ENCODE data around the gene TMUB2. TPM values are rescaled to one million over a fixed set of nuclear protein-coding genes. Genes with fewer than 3 reads are reported as not detected.

The TMUB2 gene
- total and polyA plus RNA-seq, 2 of the 13 experiments (the other 11 are each of a cell fraction or from before 2014, with no cell fraction given) = 26.9 to 50.8 TPM

DNA sequence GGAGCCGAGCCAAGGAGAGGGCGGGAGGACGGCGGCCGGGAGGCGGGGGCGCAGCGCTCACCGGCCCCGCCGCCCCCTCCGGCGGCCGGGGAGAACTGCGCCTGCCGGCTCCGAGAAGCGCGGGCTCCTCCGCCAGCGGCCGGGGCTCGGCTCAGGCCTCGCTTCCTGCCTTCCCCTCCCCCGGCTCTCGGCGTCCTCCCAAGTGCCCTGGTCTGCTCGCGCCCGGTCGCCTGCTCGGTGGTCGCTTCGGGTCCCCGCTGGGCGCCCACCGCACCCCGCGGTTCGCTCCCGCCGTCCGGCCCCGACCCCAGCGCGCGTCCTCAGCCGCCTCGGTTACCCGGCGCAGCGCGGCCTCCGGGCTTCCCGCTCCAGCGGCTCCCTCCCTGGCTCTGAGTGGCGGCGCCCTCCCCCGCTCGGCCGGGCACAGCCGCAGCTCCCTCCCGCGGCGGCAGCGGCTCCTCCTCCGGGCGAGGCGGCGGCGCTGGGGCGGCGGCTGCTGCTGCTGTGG lies 32.4 kb downstream of the TMUB2 start (continued):
- peak; percentile 22; the same call in 1 of the 2 replicates for TF ChIP-seq DR1 (CRISPR knock-in tag; IDR thresholded peaks at IDR 0.05)
- TF ChIP-seq ERF (CRISPR knock-in tag; IDR thresholded peaks at IDR 0.05) = no peak
- TF ChIP-seq MYNN (CRISPR knock-in tag; IDR thresholded peaks at IDR 0.05; ENCODE audit: low read depth) = no peak
- TF ChIP-seq KLF15 (CRISPR knock-in tag; IDR thresholded peaks at IDR 0.05; ENCODE audit: borderline replicate concordance) = 0 out of 2 replicates have a peak, but pooled peaks have one; percentile 35
- TF ChIP-seq, protein P1, sequence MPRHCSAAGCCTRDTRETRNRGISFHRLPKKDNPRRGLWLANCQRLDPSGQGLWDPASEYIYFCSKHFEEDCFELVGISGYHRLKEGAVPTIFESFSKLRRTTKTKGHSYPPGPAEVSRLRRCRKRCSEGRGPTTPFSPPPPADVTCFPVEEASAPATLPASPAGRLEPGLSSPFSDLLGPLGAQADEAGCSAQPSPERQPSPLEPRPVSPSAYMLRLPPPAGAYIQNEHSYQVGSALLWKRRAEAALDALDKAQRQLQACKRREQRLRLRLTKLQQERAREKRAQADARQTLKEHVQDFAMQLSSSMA (CRISPR knock-in tag; IDR thresholded peaks at IDR 0.05) = no peak
- TF ChIP-seq, protein P2, sequence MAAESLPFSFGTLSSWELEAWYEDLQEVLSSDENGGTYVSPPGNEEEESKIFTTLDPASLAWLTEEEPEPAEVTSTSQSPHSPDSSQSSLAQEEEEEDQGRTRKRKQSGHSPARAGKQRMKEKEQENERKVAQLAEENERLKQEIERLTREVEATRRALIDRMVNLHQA (CRISPR knock-in tag; IDR thresholded peaks at IDR 0.05) = no peak
- peak; percentile 62; the same call in 1 of the 2 replicates for TF ChIP-seq ZNF773 (CRISPR knock-in tag; IDR thresholded peaks at IDR 0.05; ENCODE audit: borderline replicate concordance)
- TF ChIP-seq HOXA3 (CRISPR knock-in tag; IDR thresholded peaks at IDR 0.05) = peak; percentile 48
- peak; percentile 62; the same call in 1 of the 2 replicates for TF ChIP-seq ZFP90 (CRISPR knock-in tag; IDR thresholded peaks at IDR 0.05; ENCODE audit: borderline replicate concordance)
- TF ChIP-seq TCF7L2 (IDR thresholded peaks at IDR 0.05; ENCODE audit: low read depth, low read length) = no peak
- no peak for TF ChIP-seq ZNF546 (CRISPR knock-in tag; conservative IDR thresholded peaks at IDR 0.05)
- peak; percentile 69; the same call in 1 of the 2 replicates for TF ChIP-seq ZNF776 (CRISPR knock-in tag; IDR thresholded peaks at IDR 0.05)
- no peak for TF ChIP-seq TOPORS (CRISPR knock-in tag; IDR thresholded peaks at IDR 0.05)
- TF ChIP-seq, protein P3, sequence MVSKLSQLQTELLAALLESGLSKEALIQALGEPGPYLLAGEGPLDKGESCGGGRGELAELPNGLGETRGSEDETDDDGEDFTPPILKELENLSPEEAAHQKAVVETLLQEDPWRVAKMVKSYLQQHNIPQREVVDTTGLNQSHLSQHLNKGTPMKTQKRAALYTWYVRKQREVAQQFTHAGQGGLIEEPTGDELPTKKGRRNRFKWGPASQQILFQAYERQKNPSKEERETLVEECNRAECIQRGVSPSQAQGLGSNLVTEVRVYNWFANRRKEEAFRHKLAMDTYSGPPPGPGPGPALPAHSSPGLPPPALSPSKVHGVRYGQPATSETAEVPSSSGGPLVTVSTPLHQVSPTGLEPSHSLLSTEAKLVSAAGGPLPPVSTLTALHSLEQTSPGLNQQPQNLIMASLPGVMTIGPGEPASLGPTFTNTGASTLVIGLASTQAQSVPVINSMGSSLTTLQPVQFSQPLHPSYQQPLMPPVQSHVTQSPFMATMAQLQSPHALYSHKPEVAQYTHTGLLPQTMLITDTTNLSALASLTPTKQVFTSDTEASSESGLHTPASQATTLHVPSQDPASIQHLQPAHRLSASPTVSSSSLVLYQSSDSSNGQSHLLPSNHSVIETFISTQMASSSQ (IDR thresholded peaks at IDR 0.05; ENCODE audit: low read depth) = no peak
- TF ChIP-seq, protein P3 (CRISPR knock-in tag; IDR thresholded peaks at IDR 0.05; ENCODE audit: borderline replicate concordance) = no peak
- no peak for TF ChIP-seq PBX3 (CRISPR knock-in tag; IDR thresholded peaks at IDR 0.05; ENCODE audit: borderline replicate concordance)
- TF ChIP-seq, protein P4, sequence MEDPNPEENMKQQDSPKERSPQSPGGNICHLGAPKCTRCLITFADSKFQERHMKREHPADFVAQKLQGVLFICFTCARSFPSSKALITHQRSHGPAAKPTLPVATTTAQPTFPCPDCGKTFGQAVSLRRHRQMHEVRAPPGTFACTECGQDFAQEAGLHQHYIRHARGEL (CRISPR knock-in tag; IDR thresholded peaks at IDR 0.05) = no peak
- TF ChIP-seq, protein P5, sequence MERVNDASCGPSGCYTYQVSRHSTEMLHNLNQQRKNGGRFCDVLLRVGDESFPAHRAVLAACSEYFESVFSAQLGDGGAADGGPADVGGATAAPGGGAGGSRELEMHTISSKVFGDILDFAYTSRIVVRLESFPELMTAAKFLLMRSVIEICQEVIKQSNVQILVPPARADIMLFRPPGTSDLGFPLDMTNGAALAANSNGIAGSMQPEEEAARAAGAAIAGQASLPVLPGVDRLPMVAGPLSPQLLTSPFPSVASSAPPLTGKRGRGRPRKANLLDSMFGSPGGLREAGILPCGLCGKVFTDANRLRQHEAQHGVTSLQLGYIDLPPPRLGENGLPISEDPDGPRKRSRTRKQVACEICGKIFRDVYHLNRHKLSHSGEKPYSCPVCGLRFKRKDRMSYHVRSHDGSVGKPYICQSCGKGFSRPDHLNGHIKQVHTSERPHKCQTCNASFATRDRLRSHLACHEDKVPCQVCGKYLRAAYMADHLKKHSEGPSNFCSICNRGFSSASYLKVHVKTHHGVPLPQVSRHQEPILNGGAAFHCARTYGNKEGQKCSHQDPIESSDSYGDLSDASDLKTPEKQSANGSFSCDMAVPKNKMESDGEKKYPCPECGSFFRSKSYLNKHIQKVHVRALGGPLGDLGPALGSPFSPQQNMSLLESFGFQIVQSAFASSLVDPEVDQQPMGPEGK (CRISPR knock-in tag; IDR thresholded peaks at IDR 0.05) = no peak
- no peak for TF ChIP-seq ZNF329 (CRISPR knock-in tag; IDR thresholded peaks at IDR 0.05; ENCODE audit: low read depth)
- TF ChIP-seq ZNF784 (CRISPR knock-in tag; IDR thresholded peaks at IDR 0.05; ENCODE audit: borderline replicate concordance) = no peak

Data from HepG2 (cell line).